ENCODE results near the gene STAC2.

STAC2 gene

DNA sequence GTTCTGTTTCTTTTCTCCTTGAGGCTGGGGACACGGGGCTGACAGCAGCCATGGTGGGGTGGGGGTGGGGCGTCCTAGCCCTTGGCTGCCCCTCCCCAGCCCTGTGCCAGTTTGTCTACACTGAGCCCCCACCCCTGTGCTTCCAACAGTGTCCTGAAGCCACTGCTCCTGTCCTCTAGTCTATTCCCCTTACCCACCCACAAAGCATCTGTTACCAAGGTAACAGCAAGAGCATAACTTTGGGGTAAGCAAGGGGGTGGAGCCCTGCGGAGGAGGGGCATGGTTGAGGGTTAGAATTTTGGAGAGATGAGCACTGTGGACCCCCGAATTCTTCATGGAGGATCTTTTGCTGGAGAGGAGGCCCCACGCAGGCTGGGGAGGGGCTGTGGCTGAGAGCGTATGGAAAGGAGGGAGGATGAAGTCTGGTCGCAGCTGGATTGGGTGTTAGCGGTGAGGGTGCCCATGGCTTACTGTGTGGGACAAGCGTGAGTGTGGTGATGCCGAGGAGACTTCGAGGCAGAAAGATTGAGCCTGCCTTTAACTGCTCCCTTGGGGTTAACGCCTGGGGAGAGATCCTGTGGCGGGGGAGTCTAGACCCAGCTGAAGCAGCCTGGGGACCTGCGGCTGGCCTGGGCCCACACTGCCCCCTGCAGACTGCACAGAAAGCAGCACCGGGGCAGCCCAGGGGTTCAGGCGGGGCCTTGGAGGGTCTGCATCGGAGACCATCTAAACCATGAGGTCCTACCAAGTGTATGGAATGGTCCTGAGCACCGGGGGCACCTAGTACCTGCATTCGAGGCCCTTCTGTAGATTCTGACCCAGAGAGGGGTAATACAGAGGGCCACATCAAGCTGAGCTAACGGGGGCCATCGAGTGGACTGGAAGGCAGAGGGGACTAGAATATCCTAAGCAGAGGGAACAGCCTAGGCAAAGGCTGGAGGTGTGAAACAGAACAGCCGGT lies 6.1 kb upstream of the STAC2 start:
- DNase-seq, result peak; percentile 39

DNA sequence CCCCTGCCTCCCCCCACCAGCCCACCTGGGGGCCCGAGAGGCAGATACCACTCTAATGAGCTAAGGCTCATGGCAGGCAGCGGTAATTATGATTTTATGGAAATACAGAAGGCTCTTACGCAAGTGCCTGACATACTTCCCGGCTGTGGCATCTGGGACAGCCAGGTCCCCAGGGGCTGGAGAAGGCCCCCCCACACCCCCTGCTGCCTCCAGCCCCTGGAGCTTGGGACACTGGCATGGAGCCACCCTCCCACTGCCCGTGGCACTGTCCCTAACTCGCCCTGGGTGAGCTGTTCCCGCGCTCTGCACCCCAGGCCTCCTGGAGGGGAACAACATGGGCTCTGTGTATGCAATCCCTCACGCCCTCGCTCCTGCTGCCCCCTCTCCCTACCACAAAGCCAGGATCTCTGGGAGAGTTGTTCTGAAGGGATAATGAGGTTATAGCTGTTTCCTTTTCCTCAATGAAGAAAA lies 5.4 kb upstream of the STAC2 start:
- no peak for DNase-seq

DNA sequence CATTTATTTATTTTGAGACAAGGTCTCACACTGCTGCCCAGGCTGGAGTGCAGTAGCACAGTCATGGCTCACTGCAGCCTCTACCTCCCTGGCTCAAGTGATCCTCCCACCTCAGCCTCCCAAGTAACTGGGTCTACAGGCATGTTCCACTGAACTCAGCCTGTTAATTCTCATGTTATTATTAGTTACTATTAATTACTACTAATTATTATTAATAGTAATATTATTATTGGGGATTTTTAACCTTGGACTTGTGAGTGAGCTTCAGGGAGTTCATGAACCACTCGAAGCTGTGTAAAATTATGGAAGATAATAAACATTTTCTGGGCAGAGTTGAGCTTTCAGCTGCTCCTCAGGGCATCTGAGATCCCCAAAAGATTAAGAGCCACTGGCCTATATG lies 4.6 kb upstream of the STAC2 start:
- DNase-seq, result no peak

DNA sequence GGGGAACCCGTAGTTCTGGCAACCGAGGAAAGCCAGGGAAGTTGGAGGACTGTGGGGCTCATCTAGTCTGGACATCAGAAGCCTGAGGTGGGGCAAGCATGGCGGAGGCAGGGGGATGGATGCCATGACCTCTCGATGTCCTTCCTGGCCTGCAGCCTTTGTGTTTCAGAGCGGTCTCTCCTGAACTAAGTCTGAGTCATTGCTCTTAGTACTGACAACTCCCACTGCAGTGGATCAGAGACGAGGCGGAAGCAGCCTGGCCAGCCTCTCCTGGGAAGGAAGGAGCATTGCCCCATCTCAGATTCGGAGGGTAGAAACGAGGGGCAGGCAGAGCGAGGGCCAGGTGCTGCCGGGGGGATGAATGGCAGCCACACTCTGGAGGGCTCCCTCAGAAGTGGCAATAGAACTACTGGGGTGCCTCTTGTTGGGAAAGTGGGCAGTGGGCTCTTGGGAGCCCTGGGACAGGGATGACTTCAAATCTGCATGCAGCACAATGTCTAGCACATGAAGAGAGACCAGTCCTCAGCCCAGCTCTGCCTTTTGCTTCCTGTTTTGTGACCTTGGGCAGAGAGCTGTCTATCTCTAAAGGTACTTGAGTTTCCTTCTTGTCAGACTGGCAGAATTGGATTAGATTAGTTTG lies 3.6 kb upstream of the STAC2 start:
- no peak for DNase-seq

DNA sequence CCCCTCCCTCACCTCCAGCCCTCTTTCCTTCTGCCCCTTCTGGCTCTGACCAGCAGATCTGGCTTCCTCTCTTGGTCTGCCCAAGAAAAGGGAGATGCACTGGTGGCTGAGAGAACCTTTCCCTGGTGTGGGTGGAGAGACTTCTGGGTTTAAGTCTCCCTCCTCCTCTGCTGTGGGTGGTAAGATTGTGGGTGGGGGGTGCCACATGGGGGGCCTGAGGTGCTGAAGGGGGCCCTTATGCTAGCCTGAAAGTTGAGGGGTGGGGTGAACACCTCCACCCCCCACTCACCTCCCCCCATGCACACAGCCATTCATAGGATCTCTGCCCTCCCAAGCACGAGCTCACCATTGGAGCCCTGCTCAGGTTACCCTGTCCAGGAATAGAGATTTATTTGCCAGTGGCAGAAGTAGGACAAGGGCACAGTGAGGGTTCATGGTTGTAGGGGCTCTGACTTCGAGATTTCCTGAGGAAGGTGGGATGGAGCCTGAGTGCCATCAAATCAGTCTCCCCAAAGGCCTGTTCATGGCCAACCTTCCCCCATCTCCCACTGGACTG lies 1.7 kb upstream of the STAC2 start:
- DNase-seq, result no peak

DNA sequence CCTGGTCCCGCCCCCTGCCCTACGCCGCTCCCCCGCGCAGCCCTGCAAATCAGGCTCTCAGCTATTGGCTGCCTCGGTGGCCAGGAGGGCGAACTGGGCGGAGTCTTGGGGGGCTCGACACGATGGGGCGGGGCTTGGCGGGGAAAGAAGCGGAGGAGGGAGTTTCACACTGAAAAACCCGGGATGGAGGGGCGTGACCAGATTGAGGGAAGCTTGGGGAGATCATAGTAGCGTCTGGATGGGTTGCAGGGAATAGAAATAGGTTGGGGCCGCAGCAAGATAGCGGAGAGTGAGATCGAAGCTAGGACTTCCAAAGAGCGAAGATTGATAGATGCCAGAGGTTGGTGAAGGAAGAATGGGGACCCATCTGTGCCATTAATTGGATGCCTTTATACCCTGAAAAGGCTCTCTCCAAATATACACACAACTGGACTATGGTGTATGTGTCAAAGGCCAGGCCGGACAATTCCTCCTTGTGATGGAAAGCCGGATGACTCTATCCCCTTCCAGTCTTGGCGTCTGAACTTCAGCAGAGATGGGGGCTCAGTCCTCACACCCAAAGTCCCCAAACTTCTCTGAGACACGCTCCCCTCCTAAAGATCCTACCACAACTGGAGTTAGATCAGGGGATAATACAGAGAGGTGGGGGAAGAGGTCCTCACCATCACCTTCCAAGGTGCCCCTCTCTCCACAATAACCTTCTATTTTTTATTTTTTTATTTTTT lies 376 bp upstream of the STAC2 start:
- DNase-seq, result no peak

DNA sequence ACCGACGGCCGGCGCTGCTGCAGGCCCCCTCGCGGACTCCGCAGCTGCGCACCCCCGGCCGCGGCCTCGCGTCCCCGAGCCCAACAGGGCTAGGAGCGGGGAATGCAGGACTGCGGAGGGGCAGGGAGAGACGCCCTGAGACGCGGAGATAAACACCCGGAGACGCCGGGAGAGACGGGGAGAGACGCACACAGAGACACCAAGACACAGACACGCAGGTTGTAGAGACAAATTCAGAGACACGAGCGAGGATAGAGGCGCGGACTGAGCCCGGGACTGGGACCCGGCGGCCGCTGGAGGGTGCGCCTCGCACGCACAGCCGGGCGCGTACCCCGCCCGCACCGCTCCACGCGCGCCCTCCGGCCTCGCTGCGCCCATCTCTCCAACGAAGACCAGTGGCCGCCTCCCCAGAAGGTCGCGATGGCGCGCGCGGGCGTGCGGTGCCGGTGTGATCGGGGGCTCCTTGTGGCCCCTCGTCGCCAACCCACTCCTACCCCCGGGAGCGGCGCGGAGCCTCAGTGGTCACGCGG lies 902 bp downstream of the STAC2 start:
- no peak for DNase-seq

DNA sequence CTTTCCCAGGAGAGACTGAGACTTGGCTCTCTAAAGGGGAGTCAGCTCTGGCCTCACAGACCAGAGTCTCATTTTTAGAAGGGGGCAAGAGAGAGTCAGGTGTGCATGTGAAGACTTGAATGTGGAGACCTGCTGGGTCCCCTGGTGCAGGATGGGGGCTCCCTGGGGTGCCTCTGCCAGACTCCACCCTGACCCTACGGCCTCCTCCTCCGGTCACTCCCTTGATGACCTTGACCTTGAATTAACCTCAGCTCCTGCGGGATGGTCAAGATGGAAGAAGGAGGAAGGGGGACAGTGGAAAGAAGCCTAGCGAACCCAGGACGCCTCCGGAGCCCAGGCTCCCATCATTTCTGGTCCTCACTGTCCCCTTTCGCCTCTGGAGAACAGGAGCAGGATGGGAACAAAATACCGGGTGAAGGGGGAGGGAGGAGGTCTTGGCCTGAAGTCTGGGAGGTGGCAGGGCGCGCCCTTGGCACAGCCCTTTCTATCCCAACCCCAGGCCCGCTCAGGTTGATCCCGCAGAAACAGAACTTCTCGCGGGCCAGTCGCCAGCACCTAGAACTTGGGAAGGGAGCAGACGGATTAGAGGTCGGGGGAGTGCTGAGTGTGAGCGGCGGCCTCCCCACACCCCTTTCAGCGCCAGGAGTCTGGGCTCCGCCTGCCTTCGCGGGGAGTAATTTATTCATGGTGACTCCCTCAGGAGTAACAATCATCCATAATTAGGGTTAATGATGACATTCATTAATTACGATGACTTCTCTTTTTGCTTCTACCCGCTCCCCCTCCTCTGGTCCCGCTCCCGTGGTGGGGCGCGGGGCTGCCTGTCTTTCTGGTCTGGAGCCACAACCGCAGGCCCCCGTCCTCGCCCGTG lies 1.6 kb downstream of the STAC2 start:
- DNase-seq, result no peak

DNA sequence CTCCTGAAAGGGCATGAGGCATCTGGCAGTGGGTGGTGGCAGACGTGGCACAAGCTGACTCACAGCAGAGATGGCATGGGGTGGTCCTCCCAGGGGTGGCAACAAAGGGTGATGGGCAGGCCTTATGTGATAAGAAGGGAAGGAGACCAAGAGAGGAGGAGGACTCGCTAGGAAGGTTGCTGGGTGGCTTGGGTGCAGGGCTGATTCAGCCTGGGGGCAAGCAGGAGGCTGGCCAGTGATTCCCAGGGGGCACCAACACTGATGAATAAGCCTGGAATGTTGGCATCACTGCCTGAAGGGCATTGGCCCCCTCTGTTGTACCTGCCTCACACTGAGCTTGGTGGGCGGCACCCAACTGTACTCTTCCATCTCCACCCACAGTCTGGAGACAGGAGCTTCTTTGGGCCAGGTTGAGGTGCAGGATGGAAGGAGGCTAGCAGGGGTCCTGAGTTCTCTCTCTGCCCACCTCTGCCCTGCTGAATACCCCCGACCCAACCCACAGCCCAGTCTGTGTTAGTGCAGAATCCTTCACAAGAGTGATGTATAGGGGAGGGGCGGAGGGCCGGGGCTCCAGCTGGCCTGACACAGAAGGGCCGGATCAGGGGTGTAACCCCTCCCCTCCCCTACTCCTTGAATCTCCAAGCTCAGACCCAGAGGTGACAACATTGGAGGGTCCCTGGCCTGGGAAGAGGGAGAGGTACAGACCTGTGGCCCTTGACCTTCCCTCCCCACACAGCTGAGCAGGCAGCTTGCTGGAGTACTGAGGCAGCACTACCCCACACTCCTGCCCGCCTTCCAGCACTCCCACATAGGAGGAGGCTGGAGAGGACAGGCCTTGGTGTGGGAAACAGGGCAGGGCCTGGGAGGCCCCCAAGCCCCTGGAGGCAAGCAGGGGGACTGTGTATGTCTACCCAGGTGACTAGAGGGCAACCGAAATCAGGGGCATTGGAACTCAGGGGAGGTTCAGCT lies 2.6 kb downstream of the STAC2 start:
- no peak for DNase-seq

DNA sequence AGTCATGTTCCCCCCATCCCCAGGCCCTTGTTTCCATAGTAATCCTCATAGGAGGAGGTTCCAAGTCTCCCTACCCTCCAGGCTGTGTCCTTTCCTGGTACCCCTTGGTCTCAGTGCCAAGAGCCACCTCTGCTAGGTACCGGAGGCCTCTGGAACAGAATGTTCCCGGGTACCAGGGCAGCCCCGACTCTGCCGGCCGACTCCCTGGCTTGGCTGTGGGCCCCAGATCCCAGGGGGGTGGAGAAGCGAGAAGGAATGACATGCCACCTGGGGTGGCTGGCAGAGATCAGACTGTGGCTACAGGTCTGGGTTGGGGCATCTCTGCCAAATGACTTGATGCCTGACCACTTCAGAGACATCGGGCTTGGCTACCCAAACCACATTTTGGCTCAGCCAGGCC lies 3.6 kb downstream of the STAC2 start:
- DNase-seq, result no peak

DNA sequence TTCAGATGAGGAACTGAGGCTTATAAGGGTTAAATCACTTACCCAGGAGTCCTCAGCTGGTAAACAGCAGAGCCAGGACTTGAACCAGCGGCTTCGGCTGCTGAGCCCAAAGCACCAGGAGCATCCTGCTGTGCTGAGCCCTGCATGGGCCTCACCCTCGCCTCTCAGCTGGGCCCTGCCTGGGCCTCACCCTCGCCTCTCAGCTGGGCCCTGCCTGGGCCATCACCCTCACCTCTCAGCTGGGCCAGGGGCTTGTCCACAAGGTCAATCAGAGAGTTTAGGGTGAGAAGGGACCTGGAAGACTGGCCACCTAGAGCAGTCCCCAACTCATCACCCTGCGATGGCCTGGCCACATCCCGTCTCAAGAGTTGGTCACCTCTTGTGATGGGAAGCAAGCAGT lies 4.2 kb downstream of the STAC2 start:
- no peak for DNase-seq

DNA sequence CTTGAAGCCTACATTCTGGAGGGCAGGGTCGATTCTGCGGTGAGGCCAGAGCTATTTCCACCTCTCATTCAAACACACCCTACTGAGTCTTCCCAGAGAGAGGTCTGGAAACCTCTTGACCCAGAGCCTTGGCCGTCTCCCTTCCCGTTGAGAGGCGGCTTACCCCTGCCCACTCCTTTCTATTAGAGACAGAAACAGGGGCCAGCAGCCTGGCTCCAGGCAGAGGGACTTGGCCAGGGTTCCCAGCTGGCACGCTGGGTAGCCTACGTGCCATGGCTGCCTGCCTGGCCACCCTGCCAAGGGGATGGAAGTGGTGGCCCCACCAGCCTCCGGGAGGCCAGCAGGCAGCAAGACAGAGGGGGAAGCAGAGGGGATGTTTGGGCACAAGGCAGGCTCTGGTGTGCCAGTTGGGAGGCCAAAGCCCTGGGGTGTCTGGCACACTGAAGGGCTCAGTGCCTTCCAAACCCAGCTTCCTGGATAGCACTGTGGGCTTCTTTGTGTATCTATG lies 6.0 kb downstream of the STAC2 start:
- DNase-seq, result no peak

DNA sequence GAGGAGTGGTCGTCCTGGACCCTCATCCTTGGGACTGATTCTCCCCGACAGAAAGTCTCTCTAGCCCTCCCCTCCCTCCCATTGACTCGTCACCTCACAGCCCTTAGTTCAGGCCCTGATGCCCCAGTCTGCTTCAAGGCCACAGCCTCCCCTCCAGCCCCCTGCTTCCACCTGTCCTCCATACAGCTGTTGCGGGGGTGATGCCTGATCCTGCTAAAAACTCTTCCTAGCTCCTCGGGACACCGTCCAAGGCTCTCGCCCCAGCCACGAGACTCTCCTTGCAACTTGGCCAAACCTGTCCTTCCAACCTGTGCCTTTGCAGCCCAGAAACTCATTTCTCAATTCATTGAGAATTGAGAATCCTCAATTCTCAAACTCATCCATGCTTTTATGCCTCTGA lies 6.8 kb downstream of the STAC2 start:
- no peak for DNase-seq

DNA sequence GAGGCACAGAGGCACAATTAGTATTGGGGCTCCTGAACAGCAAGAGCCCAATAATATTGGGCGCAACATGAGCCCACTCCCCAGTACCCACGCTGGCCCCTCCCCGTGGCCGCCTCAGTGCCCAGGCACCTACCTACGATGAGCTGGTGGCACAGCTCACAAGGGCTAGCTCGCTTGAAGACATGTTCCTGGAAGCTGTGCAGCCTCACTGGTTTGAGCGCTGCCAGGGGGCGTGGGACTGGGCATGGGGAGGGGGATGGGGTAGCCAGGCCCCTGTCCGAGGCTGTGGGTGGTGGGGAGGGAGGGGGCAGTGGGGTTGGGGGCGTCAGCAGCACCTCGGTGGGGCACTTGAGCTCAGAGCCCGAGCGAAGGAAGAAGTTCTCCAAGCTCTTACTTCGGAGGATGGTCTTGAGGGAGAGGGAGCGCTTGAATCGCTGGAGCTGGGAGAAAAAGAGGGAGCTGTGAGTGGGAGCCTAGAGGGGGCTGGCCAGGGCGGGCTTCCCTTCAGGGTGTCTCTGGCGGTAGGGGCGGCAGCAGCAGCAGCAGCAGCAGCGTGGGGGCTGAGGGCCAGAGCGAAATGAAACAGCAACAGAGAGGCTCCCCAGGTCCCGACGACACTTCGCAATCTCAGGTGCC lies 7.9 kb downstream of the STAC2 start:
- no peak for DNase-seq

DNA sequence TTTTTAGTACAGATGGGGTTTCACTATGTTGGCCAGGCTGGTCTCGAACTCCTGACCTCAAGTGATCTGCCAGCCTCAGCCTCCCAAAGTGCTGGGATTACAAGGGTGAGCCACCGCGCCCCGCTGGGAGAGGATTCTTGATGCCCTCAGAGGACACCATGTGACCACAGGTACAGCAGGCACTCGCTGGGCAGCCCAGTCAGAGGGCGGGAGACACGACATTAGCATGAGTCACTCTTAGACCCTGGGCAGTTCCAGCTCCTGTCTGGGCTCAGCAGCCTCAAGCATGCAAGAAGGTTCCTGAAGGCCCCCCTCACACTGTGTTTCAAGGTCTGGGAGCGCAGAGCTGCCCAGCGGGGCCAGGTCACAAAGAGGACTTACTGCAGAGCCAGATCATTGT lies 11.9 kb downstream of the STAC2 start:
- DNase-seq, result peak; percentile 31

DNA sequence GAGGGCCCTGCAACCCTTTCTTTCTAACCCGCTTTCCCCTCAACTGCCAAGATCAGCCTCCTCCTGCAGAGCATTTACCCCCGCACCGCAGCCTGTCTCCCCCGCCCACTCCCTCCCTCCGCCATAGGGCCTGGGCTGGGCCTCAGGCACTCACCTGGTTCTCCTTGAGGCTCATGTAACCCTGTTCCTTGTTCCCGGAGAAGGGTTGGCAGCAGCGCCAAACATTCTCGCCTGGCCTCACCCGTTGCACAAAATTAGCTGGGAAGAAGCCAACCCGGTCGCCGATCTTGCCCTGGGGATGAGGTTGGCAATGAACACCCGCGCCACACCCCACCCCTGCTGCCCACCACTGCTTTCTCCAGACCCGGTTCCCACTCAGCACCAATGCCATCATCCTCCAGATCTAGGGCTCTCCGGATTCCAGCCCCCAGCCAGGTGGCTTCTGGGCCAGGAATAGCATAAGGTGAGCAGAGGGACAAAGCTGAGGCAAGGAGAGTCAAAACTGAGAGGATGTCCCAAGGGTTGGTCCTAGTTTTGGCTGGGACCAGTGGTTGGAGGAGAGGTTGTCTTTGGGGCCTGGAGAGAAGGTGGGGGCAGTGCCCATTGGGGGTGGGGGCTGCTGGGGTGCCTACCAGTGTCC lies 12.8 kb downstream of the STAC2 start:
- no peak for DNase-seq

DNA sequence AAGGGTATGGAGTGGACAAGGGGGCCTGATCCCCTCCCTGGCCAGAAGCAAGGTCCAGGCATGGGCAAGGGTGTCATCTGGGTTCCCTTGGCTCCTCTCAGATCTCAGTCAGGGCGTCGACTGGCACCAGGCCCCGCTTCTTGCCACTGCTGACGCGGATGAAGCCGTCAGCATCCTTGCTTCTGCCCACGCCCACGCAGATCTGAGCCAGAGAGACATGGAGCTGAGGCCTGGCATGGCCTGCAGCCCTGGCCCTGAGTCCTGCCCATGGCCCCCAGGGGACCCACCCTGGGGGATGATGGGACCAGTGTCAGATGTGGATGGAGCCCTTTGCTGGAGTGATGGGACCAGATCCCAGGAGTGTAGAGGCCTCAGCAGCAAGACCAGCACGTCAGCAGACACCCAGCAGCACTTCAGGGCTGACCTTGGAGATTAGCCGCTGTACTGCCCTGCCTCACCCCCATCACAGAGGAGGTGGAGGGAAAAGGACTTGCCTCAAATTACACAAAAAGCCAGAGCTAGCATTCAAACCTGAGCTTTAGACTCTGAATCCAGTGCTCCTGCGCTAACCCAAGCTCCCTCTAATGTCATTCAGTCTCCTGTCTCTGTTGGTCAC lies 13.4 kb downstream of the STAC2 start:
- no peak for DNase-seq

DNA sequence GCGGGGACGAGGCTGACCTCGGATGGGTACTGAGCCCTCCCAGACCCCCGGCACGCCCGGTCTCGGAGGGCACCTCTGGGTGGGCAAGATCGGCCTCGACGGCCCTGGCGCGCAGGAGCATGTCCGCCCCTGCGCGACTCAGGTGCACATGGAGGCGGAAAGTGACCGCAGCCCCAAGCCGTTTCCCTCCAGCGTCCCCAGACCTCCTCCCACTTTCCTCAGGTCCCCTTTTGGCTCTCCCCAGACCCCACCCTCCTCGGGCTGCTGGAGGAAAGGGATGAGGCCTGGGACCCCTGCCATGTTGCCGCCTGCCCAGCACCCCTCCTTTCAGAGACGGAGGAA lies 15.7 kb downstream of the STAC2 start:
- DNase-seq, result no peak
